ENCODE results near the gene CSTF1. TPM values are rescaled to one million over a fixed set of nuclear protein-coding genes. Genes with fewer than 3 reads are reported as not detected.

The CSTF1 gene
- total RNA-seq, 2 donors from 2014 or later: 16.4 to 22.8 TPM

- H3K36me3 ChIP-seq: no peaks in the 10 kb centered on the region
- peaks cover 0 to 6% of the 10 kb centered on the region in 2 donors for H3K4me1 ChIP-seq
- TF ChIP-seq CTCF (IDR thresholded peaks at IDR 0.05): no peak
- H3K9me3 ChIP-seq: no peaks in the 10 kb centered on the region
- H3K4me3 ChIP-seq: no peak overlapping the region
- H3K27me3 ChIP-seq: no peaks in the 10 kb centered on the region
- DNase-seq (ENCODE audit: low spot score): no peak
- H3K27ac ChIP-seq: no peak overlapping the region
Observed at GRCh38 chr20:56348305-56348693, 44.1 kb upstream of the CSTF1 start.

- Histone ChIP-seq H3K9me3 (no peaks in the 10 kb centered on the region), H3K27me3 (no peaks in the 10 kb centered on the region), H3K36me3 (no peaks in the 10 kb centered on the region), H3K4me3 (no peak overlapping the region), H3K27ac (no peak overlapping the region), H3K4me1 (peaks cover 0 to 4% of the 10 kb centered on the region in 2 donors)
- DNase-seq (ENCODE audit: low spot score): no peak
- TF ChIP-seq CTCF (IDR thresholded peaks at IDR 0.05): no peak
Observed at GRCh38 chr20:56348746-56349145, 43.7 kb upstream of the CSTF1 start.

- Histone ChIP-seq H3K27me3 (no peaks in the 10 kb centered on the region), H3K4me1 (no peaks in the 10 kb centered on the region), H3K9me3 (no peaks in the 10 kb centered on the region), H3K4me3 (no peak overlapping the region), H3K27ac (no peak overlapping the region), H3K36me3 (no peaks in the 10 kb centered on the region)
- TF ChIP-seq CTCF (IDR thresholded peaks at IDR 0.05): no peak
- DNase-seq (ENCODE audit: low spot score): no peak
Observed at GRCh38 chr20:56350842-56351241, 41.6 kb upstream of the CSTF1 start.

GRCh38 chr20:56352345-56353055 lies 39.9 kb upstream of the CSTF1 start:
- H3K27ac ChIP-seq: no peak overlapping the region
- no peak overlapping the region for H3K4me3 ChIP-seq
- H3K9me3 ChIP-seq: no peaks in the 10 kb centered on the region
- DNase-seq (ENCODE audit: low spot score): no peak
- H3K36me3 ChIP-seq: no peaks in the 10 kb centered on the region
- no peaks in the 10 kb centered on the region for H3K27me3 ChIP-seq
- no peak for TF ChIP-seq CTCF (IDR thresholded peaks at IDR 0.05)
- H3K4me1 ChIP-seq: no peaks in the 10 kb centered on the region

GRCh38 chr20:56353356-56353755 lies 39.1 kb upstream of the CSTF1 start:
- H3K27me3 ChIP-seq: no peaks in the 10 kb centered on the region
- no peak for DNase-seq (ENCODE audit: low spot score)
- H3K4me1 ChIP-seq: no peaks in the 10 kb centered on the region
- no peak overlapping the region for H3K27ac ChIP-seq
- H3K36me3 ChIP-seq: no peaks in the 10 kb centered on the region
- TF ChIP-seq CTCF (IDR thresholded peaks at IDR 0.05): no peak
- no peak overlapping the region for H3K4me3 ChIP-seq
- H3K9me3 ChIP-seq: no peaks in the 10 kb centered on the region

- Histone ChIP-seq H3K27me3 (no peaks in the 10 kb centered on the region), H3K9me3 (no peaks in the 10 kb centered on the region), H3K36me3 (no peaks in the 10 kb centered on the region), H3K4me1 (peaks cover 0 to 23% of the 10 kb centered on the region in 2 donors), H3K4me3 (peak overlapping the region in 1 of 2 donors; percentile 95), H3K27ac (no peak overlapping the region)
- DNase-seq (ENCODE audit: low spot score): no peak
- TF ChIP-seq CTCF (IDR thresholded peaks at IDR 0.05): no peak
Observed at GRCh38 chr20:56358070-56358469, 34.4 kb upstream of the CSTF1 start.
